ENCODE data around the gene EXOC6B. TPM values are rescaled to one million over a fixed set of nuclear protein-coding genes. Genes with fewer than 3 reads are reported as not detected.

EXOC6B gene
- total RNA-seq, 4 donors from 2014 or later = 21.0 to 57.7 (median 36.1) TPM

GRCh38 chr2:72183466-72183865 lies 642.4 kb downstream of the EXOC6B start:
- DNase-seq = no peak
- peaks cover 0 to 8% (median 0%) of the 10 kb centered on the region in 3 donors for H3K9me3 ChIP-seq
- H3K4me1 ChIP-seq = peaks cover 6 to 39% (median 19%) of the 10 kb centered on the region in 3 donors
- intact Hi-C loops (cut with DNase I) = no loop called here
- no peak for TF ChIP-seq POLR2A (IDR thresholded peaks at IDR 0.05)
- TF ChIP-seq CTCF (IDR thresholded peaks at IDR 0.05) = no peak
- peaks cover 0 to 29% (median 5%) of the 10 kb centered on the region in 3 donors for H3K36me3 ChIP-seq
- peak overlapping the region in 3 of 4 donors; percentile 2 to 68 (median 41) for H3K27ac ChIP-seq
- no peaks in the 10 kb centered on the region for H3K27me3 ChIP-seq
- no peak overlapping the region for H3K4me3 ChIP-seq
- 92 to 100% methylated on average over 2 of the region's 2 CpGs for WGBS, 2 donors

DNA sequence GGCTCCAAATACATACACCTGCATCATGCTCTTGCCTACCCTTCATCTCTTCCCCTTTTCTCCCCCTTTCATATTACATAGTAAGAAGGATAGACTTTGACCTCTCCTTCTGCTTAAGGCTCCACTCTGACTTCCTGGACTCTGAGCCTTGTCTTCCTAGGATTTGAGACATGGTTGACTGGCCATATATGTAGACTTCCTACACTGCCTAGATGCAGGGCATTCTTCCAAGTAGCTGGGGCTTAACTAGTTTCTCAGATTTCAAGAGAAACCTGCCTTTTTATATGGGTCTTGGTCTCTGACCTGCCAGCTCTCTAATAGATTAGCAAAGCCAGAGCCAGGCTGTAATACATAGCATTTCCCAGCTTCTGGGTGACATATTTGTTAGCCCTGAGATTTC lies 642.8 kb downstream of the EXOC6B start:
- Histone ChIP-seq H3K36me3 (peaks cover 1 to 34% (median 6%) of the 10 kb centered on the region in 3 donors), H3K4me1 (peaks cover 6 to 39% (median 19%) of the 10 kb centered on the region in 3 donors), H3K9me3 (peaks cover 0 to 7% (median 0%) of the 10 kb centered on the region in 3 donors), H3K27ac (peak overlapping the region in 3 of 4 donors; percentile 2 to 68 (median 41)), H3K4me3 (no peak overlapping the region), H3K27me3 (no peaks in the 10 kb centered on the region)
- DNase-seq = no peak
- intact Hi-C loops (cut with DNase I) = no loop called here
- TF ChIP-seq POLR2A (IDR thresholded peaks at IDR 0.05) (no peak), CTCF (IDR thresholded peaks at IDR 0.05) (no peak)

- no peak for DNase-seq
- peak overlapping the region in 3 of 4 donors; percentile 2 to 68 (median 41) for H3K27ac ChIP-seq
- no peak for TF ChIP-seq POLR2A (IDR thresholded peaks at IDR 0.05)
- TF ChIP-seq CTCF (IDR thresholded peaks at IDR 0.05) = no peak
- H3K36me3 ChIP-seq = peaks cover 6 to 34% (median 6%) of the 10 kb centered on the region in 3 donors
- peaks cover 0 to 2% (median 0%) of the 10 kb centered on the region in 3 donors for H3K9me3 ChIP-seq
- peaks cover 6 to 39% (median 19%) of the 10 kb centered on the region in 3 donors for H3K4me1 ChIP-seq
- no peaks in the 10 kb centered on the region for H3K27me3 ChIP-seq
- intact Hi-C loops (cut with DNase I) = no loop called here
- 30 to 41% methylated on average over 4 of the region's 4 CpGs for WGBS, 2 donors
- H3K4me3 ChIP-seq = no peak overlapping the region
These were observed 643.3 kb downstream of the EXOC6B start for GRCh38 chr2:72182547-72182946.

DNA sequence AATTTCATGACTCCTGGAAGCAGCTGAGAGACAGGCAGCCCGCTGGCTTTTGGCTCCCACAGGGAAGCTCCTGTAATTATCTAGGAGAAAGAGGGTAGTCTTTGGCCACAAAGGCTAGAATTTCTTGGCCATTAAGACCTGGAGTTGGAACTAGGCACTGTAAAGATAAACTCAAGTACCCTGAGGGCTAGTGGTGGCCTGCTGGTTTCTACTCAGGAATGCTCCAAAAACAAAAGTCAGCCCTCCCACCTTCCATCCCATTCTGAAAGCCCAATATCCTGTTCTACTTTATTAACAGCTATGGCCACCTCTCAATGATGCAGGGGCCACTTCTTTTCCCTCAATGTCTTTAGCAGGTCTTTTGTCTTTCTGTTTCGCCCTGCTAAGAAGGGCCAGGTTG lies 644.2 kb downstream of the EXOC6B start:
- H3K27ac ChIP-seq = peak overlapping the region in 1 of 4 donors; percentile 9
- peaks cover 6 to 39% (median 19%) of the 10 kb centered on the region in 3 donors for H3K4me1 ChIP-seq
- H3K36me3 ChIP-seq = peaks cover 6 to 34% (median 6%) of the 10 kb centered on the region in 3 donors
- WGBS, 2 donors = 88 to 92% methylated on average over 1 to 2 of the region's 2 CpGs
- no peaks in the 10 kb centered on the region for H3K9me3 ChIP-seq
- no peak overlapping the region for H3K4me3 ChIP-seq
- TF ChIP-seq POLR2A (IDR thresholded peaks at IDR 0.05) = no peak
- no peak for TF ChIP-seq CTCF (IDR thresholded peaks at IDR 0.05)
- intact Hi-C loops (cut with DNase I) = no loop called here
- no peaks in the 10 kb centered on the region for H3K27me3 ChIP-seq
- no peak for DNase-seq

GRCh38 chr2:72180351-72180750 lies 645.5 kb downstream of the EXOC6B start:
- Histone ChIP-seq H3K27ac (no peak overlapping the region), H3K36me3 (peaks cover 6 to 45% (median 6%) of the 10 kb centered on the region in 3 donors), H3K4me3 (no peak overlapping the region), H3K4me1 (peaks cover 6 to 37% (median 18%) of the 10 kb centered on the region in 3 donors), H3K9me3 (no peaks in the 10 kb centered on the region), H3K27me3 (no peaks in the 10 kb centered on the region)
- DNase-seq = no peak
- intact Hi-C loops (cut with DNase I) = no loop called here
- WGBS, 2 donors = 85% methylated on average over 1 of the region's 1 CpG; no CpG with 5 or more reads in 1 of the 2 donors
- TF ChIP-seq POLR2A (IDR thresholded peaks at IDR 0.05) (no peak), CTCF (IDR thresholded peaks at IDR 0.05) (no peak)

All from esophagus squamous epithelium (tissue), 5 donors.